K562 (cell line): Measurements from ENCODE around the gene CNTN4. TPM values are rescaled to one million over a fixed set of nuclear protein-coding genes. Genes with fewer than 3 reads are reported as not detected.

Experiments used
- ATAC-seq: fragments of 200-7000 bp; cut with Tn5 transposase; 3 replicates; pipeline ENCODE4 v1.9.1; 2020; ENCODE audit warnings: moderate library complexity
- BruUV-seq: library from RNA; stranded (reverse); fragments of 400-500 nt; replicated peaks from 2 replicates; lab custom pipeline; 2021; lab: Mats Ljungman, UMichigan
- CTCF ChIA-PET: fragments of 300-600 bp; formaldehyde crosslinking; extraction: SDS; loops from one replicate; lab custom pipeline; 2021; ENCODE audit warnings: low intra/inter-chr PET ratio; lab: Yijun Ruan, JAX
- POLR2A ChIA-PET: fragments of 300-600, 350-650 bp; sonication (Branson Sonifier 250); formaldehyde crosslinking; extraction: SDS; loops from one replicate; lab custom pipeline; 2021; ENCODE audit warnings: antibody characterized with exemption, inconsistent platforms; lab: Yijun Ruan, JAX
- DNase-seq, 4 experiments: peaks; one replicate each; pipeline versions ENCODE4 v3.0.0 to v3.0.0-alpha.2; 2011 to 2018; ENCODE audit warnings: low spot score in 3 of 4, mixed read lengths in 3 of 4; ENCODE audit errors: extremely low read depth in 1 of 4
- FAIRE-seq: peaks from 2 replicates; lab custom pipeline; 2011; peaks lifted over from hg19 to GRCh38; lab: Jason Lieb, UNC
- H2AFZ ChIP-seq: 2 replicates; pipeline ENCODE4 v1.6.0; 2011; ENCODE audit warnings: low read depth, low read length, control low read depth, inconsistent platforms
- H3K27ac ChIP-seq: fragments of 200-600 bp; 3 replicates; pipeline ENCODE4 v1.8.0; 2011; ENCODE audit warnings: low read depth, mild to moderate bottlenecking, control low read depth, inconsistent platforms, low read length, moderate library complexity, mixed read lengths; ENCODE audit errors: extremely low read depth
- H3K27me3 ChIP-seq, 2 experiments: fragments of 300-600 bp in 1 of 2; 2 replicates in 1 of 2; 3 replicates in 1 of 2; pipeline versions ENCODE4 v1.6.0 to v1.8.0; 2011; ENCODE audit warnings: inconsistent platforms in 2 of 2, low read length in 2 of 2, mild to moderate bottlenecking in 1 of 2, mixed read lengths in 1 of 2, moderate library complexity in 1 of 2; ENCODE audit not compliant: control insufficient read depth in 2 of 2, insufficient read depth in 2 of 2
- H3K36me3 ChIP-seq: fragments of 300-600 bp; 3 replicates; pipeline ENCODE4 v1.8.0; 2011; ENCODE audit warnings: mild to moderate bottlenecking, low read length, inconsistent platforms; ENCODE audit not compliant: control insufficient read depth, insufficient read depth
- H3K4me1 ChIP-seq, 2 experiments: fragments of 200-600 bp in 1 of 2; replicated peaks in 1 of 2; 2 replicates in 1 of 2; 3 replicates in 1 of 2; pipeline versions ENCODE4 v1.5.1 to v1.8.0; 2011; ENCODE audit warnings: inconsistent platforms in 2 of 2, low read length in 2 of 2, mild to moderate bottlenecking in 1 of 2, mixed read lengths in 1 of 2, moderate library complexity in 1 of 2; ENCODE audit not compliant: control insufficient read depth in 2 of 2, insufficient read depth in 2 of 2
- H3K4me2 ChIP-seq: 2 replicates; pipeline ENCODE4 v1.6.1; 2011; ENCODE audit warnings: low read length, control low read depth, inconsistent platforms, mixed read lengths; ENCODE audit not compliant: insufficient read depth
- H3K4me3 ChIP-seq: fragments of 200-600 bp; sonication (generic), shearing (Covaris generic); 2 replicates; pipeline ENCODE4 v1.5.1; 2016; ENCODE audit warnings: control low read depth, inconsistent platforms
- H3K79me2 ChIP-seq: fragments of 200-600 bp; 3 replicates; pipeline ENCODE4 v1.8.0; 2011; ENCODE audit warnings: low read length, inconsistent platforms; ENCODE audit not compliant: control insufficient read depth, insufficient read depth
- H3K9ac ChIP-seq, 2 experiments: 2 replicates each; pipeline versions ENCODE4 v1.6.0 to v1.6.1; 2011; ENCODE audit warnings: low read depth in 2 of 2, low read length in 2 of 2, control low read depth in 1 of 2, inconsistent platforms in 1 of 2, mild to moderate bottlenecking in 1 of 2, mixed read lengths in 1 of 2; ENCODE audit not compliant: insufficient read depth in 1 of 2
- H3K9me1 ChIP-seq: one replicate; pipeline ENCODE4 v1.6.0; 2011; ENCODE audit warnings: inconsistent platforms, mild to moderate bottlenecking, low read length, moderate library complexity; ENCODE audit not compliant: control insufficient read depth, insufficient read depth
- H3K9me3 ChIP-seq: replicated peaks from 2 replicates; pipeline ENCODE4 v1.5.1; 2011; ENCODE audit warnings: low read depth, low read length, inconsistent platforms; ENCODE audit not compliant: control insufficient read depth, insufficient read depth
- H4K20me1 ChIP-seq: replicated peaks from 2 replicates; pipeline ENCODE4 v1.6.1; 2011; ENCODE audit warnings: low read length, inconsistent platforms, mixed read lengths; ENCODE audit not compliant: control insufficient read depth, insufficient read depth
- ARID1B ChIP-seq: fragments of 450-650 bp; IDR thresholded peaks from 2 replicates; pipeline ENCODE4 v1.6.1; 2016; ENCODE audit warnings: antibody characterized with exemption, mild to moderate bottlenecking, inconsistent platforms
- CBX3 ChIP-seq, 2 experiments: IDR thresholded peaks; 1 replicate in 1 of 2; 2 replicates in 1 of 2; pipeline ENCODE4 v1.6.1; 2012; ENCODE audit warnings: inconsistent platforms in 2 of 2, low read length in 2 of 2, borderline replicate concordance in 1 of 2, control low read depth in 1 of 2
- RBM15 ChIP-seq: fragments of 200-400 bp; formaldehyde crosslinking; IDR thresholded peaks from 2 replicates; pipeline ENCODE4 v1.6.1; 2018; ENCODE audit warnings: mild to moderate bottlenecking, low read length, moderate library complexity; ENCODE audit not compliant: insufficient read depth
- SMAD2 ChIP-seq: fragments of 150-350 bp; IDR thresholded peaks from 2 replicates; pipeline ENCODE4 v1.6.1; 2014; ENCODE audit warnings: low read depth, mild to moderate bottlenecking, low read length
- TFAM ChIP-seq: fragments of 250-450 bp; sonication (Bioruptor Pico); conservative IDR thresholded peaks from 2 replicates; pipeline ENCODE4 v1.5.0; 2021; ENCODE audit warnings: mild to moderate bottlenecking, moderate library complexity
- XRCC3 ChIP-seq: fragments of 450-650 bp; IDR thresholded peaks from 2 replicates; pipeline ENCODE4 v1.6.1; 2017; ENCODE audit warnings: mild to moderate bottlenecking, moderate library complexity
- ZKSCAN3 ChIP-seq: fragments of 250-450 bp; sonication (Bioruptor Pico); IDR thresholded peaks from 2 replicates; pipeline ENCODE4 v1.4.0; 2020
- WGBS: fragments of 100-300 bp; shearing (Covaris generic); methylation state at CpG from one replicate; pipeline ENCODE4 v1.1.6; 2016; ENCODE audit warnings: low coverage, mixed read lengths; ENCODE audit not compliant: insufficient coverage; ENCODE audit errors: missing lambda C conversion rate; 5-methylcytosine and 5-hydroxymethylcytosine counted together
- in situ Hi-C: fragments of 300-500 bp; cut with MboI; formaldehyde crosslinking; loops from 4 replicates; pipeline ENCODE4 v1.15.0; 2018; ENCODE audit warnings: inconsistent platforms, mixed read lengths
- intact Hi-C: fragments of 100-400 bp; cut with micrococcal nuclease; formaldehyde crosslinking; loops from 2 replicates; pipeline ENCODE4 v1.14.2; 2022
- polyA plus RNA-seq, 8 experiments: library from polyadenylated mRNA; depleted of rRNA in 4 of 8; stranded (reverse) in 5 of 8; unstranded in 3 of 8; fragments of >200 nt; fragmentation: Nextera tagmentation in 2 of 8; fragmentation: Illumina TruSeq in 1 of 8; extraction: Ambion mirVana in 2 of 8; extraction: Trizol in 1 of 8; gene quantifications; 2 replicates each; pipeline versions ENCODE4 v1.2.1 to v1.2.3, GENCODE V29; 2011 to 2014; ENCODE audit warnings: inconsistent platforms in 1 of 8, missing spikeins in 1 of 8
- total RNA-seq, 7 experiments: library from RNA; depleted of rRNA in 6 of 7; stranded (reverse); fragments of >200 nt in 6 of 7; fragmentation: Illumina TruSeq in 2 of 7; extraction: Trizol in 2 of 7; gene quantifications; 2 replicates each; pipeline versions ENCODE4 v1.2.1 to v1.2.3, GENCODE V29; 2011 to 2021; ENCODE audit warnings: low replicate concordance in 1 of 7
- TF ChIP-seq, protein P1 (sequence below): fragments of 250-450 bp; sonication (Bioruptor Pico); IDR thresholded peaks from 2 replicates; pipeline ENCODE4 v1.8.0; 2022; ENCODE audit warnings: moderate library complexity, mild to moderate bottlenecking, inconsistent platforms

CNTN4 gene
- total and polyA plus RNA-seq, 9 of the 15 experiments (the other 6 are each of a cell fraction or from before 2014, with no cell fraction given), result not detected

DNA sequence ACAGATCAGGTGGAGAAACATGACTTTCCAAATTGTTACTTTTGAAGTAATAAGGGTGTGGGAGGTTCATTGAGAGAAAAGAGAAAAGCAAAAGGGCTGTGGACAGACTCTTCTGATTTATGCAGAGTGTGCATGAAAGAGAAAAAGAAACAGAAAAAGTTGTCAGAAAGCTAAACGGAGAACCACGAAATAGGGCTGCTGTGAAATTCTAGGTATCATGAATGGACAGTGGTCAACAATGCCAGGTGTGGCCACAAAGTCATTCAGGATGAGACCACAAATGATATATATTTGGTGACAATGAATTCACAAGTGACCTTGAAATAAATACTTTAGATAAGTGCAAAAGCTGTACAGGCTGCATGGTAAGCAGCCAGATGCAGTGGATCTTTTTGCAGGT lies 841.4 kb downstream of the CNTN4 start:
- Histone ChIP-seq H4K20me1 (no peaks in the 10 kb centered on the region), H3K9me3 (no peaks in the 10 kb centered on the region), H3K27me3 (no peaks in the 10 kb centered on the region), H3K4me3 (no peak overlapping the region), H2AFZ (no peak overlapping the region), H3K4me2 (no peak overlapping the region), H3K9me1 (no peaks in the 10 kb centered on the region), H3K4me1 (no peaks in the 10 kb centered on the region), H3K36me3 (no peaks in the 10 kb centered on the region), H3K79me2 (no peaks in the 10 kb centered on the region), H3K9ac (no peak overlapping the region), H3K27ac (no peak overlapping the region)
- in situ Hi-C loops, result no loop called here
- ATAC-seq, result no peak
- POLR2A ChIA-PET, result no interaction called here
- TF ChIP-seq RBM15 (no peak), TFAM (CRISPR knock-in tag) (no peak), ZKSCAN3 (CRISPR knock-in tag) (no peak), SMAD2 (no peak), XRCC3 (no peak), CBX3 (IDR thresholded peaks at IDR 0.05; ENCODE audit: borderline replicate concordance in 1 of 2, low read length in 2 of 2) (no peak), ARID1B (no peak)
- TF ChIP-seq, protein P1, sequence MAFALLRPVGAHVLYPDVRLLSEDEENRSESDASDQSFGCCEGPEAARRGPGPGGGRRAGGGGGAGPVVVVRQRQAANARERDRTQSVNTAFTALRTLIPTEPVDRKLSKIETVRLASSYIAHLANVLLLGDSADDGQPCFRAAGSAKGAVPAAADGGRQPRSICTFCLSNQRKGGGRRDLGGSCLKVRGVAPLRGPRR (CRISPR knock-in tag), result no peak
- CTCF ChIA-PET, result no interaction called here
- DNase-seq, result no peak
- BruUV-seq, result no TSS peak
- WGBS, result 0% methylated on average over 2 of the region's 2 CpGs
- intact Hi-C loops, result no loop called here
- FAIRE-seq, result no peak
